HepG2 (cell line): ENCODE results near the gene KLHL28. TPM values are rescaled to one million over a fixed set of nuclear protein-coding genes. Genes with fewer than 3 reads are reported as not detected.

Experiments used
- ESRRA ChIP-seq: sonication (generic); formaldehyde crosslinking; IDR thresholded peaks from 2 replicates; pipeline ENCODE4 v1.5.1; 2020; ENCODE audit warnings: mild to moderate bottlenecking, low read depth, missing genetic modification reagents
- PHF21A ChIP-seq: sonication (generic); formaldehyde crosslinking; IDR thresholded peaks from 2 replicates; pipeline ENCODE4 v1.5.0; 2020; ENCODE audit warnings: mild to moderate bottlenecking, missing genetic modification reagents
- ZBTB43 ChIP-seq: sonication (generic); formaldehyde crosslinking; conservative IDR thresholded peaks from 2 replicates; pipeline ENCODE4 v1.4.0; 2020; ENCODE audit warnings: missing genetic modification reagents
- ZNF318 ChIP-seq: sonication (generic); formaldehyde crosslinking; IDR thresholded peaks from 2 replicates; pipeline ENCODE4 v1.4.0; 2020; ENCODE audit warnings: mild to moderate bottlenecking, missing genetic modification reagents
- ZNF672 ChIP-seq: sonication (generic); formaldehyde crosslinking; IDR thresholded peaks from 2 replicates; pipeline ENCODE4 v1.8.1; 2022; ENCODE audit warnings: missing genetic modification reagents
- polyA plus RNA-seq, 8 experiments: library from polyadenylated mRNA; depleted of rRNA in 3 of 8; stranded (reverse) in 7 of 8; unstranded in 1 of 8; fragments of >200 nt; fragmentation: Illumina TruSeq in 4 of 8; extraction: Trizol in 4 of 8; gene quantifications; 2 replicates each; pipeline versions ENCODE4 v1.2.1 to v1.2.3, GENCODE V29; 2011 to 2016; ENCODE audit warnings: low read depth in 4 of 8, missing spikeins in 1 of 8, mixed read lengths in 1 of 8; ENCODE audit not compliant: insufficient read depth in 1 of 8
- total RNA-seq, 5 experiments: library from RNA; depleted of rRNA; stranded (reverse); fragments of >200 nt; fragmentation: Illumina TruSeq; extraction: Trizol; gene quantifications; 2 replicates each; pipeline ENCODE4 v1.2.3, GENCODE V29; 2016; ENCODE audit warnings: low read depth in 1 of 5

KLHL28 gene
- total and polyA plus RNA-seq, 2 of the 13 experiments (the other 11 are each of a cell fraction or from before 2014, with no cell fraction given), result 3.4 to 6.6 TPM

- no peak for TF ChIP-seq ZNF318 (CRISPR knock-in tag)
- no peak for TF ChIP-seq ZNF672 (CRISPR knock-in tag)
- no peak for TF ChIP-seq PHF21A
- TF ChIP-seq ZBTB43 (CRISPR knock-in tag), result no peak
- TF ChIP-seq ESRRA, result no peak
These were observed 9.2 kb upstream of the KLHL28 start (continued) for GRCh38 chr14:44970907-44971306.
